Measurements from ENCODE around the gene KIF19. TPM values are rescaled to one million over a fixed set of nuclear protein-coding genes. Genes with fewer than 3 reads are reported as not detected.
A peak's percentile ranks its signal among the peaks of the same experiment; 100 is the strongest.

KIF19 gene
- total RNA-seq, 1 experiment from 2014 or later = not detected

DNA sequence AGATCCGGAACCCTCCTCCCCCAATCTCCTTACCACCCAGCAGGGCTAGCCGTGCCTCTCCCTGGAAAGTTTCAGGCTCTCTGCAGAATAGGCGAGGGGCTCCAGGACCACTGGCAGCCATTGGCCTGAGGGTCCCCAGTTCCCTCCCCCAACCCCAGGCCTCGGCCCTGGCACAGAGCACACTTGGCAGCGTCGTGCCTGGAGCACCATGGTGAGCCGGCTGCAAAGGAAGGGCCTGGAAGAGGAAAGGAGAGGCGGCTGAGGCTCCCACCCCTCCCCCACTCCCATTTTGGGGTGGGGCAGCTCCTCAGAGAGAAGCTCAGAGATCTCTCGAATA lies 36.0 kb downstream of the KIF19 start:
- DNase-seq (ENCODE audit: low read depth) = no peak

DNA sequence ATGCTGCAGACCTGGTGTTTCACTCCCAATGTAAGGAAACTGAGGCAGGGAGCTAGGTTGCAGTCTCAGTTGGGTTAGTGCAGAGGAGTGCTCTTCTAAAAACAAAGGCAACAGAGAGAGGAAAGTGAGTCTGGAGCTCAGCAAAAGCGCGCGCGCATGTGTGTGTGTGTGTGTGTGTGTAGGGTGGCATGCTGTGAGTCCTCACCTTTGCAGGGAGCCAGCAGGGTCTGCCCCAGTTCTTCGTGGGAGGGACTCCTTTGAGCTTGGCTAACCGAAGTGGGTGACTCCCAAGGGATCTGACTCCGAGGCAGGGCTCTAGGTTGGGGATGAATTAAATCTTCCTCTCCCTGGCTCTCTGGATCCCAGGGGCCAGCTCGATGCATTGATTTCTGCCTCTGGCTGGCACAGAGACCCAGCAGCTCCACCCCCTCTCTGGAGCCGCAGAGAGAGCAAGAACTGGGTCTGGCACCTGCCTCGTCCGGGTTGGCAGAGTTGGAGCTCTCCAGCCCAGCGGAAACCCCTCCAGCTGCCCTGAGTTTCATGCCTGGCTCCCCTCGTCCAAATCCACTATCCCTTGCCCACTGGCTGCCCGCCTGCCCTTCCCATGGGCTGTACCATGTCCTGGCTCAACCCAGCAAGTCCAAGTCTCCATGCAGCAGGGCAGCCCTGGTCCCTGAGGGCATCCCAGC lies 36.9 kb downstream of the KIF19 start:
- DNase-seq (ENCODE audit: low read depth) = no peak

DNA sequence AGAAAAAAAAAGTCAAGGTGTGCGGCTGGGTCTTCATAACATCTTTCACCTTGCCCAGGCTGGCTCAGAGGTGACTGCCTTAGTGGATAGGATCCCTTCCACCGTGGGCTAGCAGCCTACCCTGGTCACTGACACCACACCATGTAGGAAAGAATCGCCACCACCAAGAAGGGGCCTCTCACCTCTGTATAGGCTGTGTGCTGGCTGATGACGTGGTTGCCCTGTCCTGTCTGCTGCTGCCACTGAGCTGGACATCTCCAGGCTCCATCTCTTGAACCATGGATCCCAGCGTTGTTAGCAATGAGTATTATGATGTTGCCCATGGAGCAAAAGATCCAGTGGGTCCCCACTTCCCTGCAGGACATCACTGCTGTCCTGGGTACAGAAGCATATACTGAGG lies 41.2 kb downstream of the KIF19 start, which contains the start of gene GPR142:
GPR142 (plus strand) TSS at position 301 of the 400 bp plus-strand sequence. CDS start 2,035 bp downstream, outside the sequence.
- no peak for DNase-seq (ENCODE audit: low read depth)

DNA sequence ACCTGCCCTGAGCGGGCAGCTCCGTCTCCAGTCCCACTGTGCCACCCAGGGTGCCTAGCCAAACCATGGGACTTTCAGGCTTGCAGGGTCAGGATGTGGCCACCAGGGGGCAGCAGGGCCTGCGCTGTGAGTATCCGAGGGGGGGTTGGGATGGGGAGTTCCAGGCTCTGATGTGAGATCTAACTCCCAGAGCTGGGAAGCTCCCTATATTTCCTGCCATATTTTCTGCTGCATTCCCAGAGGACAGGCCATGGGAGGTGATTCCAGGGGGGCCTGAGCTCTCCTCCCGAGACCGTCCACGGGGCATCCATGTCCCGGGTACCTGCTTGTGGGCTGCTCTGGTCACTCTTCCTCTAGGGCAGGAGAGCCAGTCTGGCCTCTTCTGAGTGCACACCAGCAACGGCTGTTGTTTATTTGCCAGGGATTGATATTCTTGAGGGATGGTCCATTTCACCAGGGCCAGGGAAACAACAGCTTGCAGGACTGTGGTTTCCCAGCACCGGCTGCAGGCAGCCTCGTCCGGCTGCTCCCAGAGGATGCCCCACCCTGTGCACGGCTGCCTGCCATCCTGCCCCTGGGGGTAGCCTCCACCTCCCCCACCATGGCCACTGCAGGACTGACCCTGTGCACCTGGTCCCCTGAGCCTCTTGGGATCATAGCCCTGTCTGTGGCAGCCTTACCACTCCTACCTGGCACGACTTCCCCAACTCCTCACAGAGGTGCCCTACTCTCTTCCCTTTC lies 42.5 kb downstream of the KIF19 start:
- DNase-seq (ENCODE audit: low read depth) = peak; percentile 4

DNA sequence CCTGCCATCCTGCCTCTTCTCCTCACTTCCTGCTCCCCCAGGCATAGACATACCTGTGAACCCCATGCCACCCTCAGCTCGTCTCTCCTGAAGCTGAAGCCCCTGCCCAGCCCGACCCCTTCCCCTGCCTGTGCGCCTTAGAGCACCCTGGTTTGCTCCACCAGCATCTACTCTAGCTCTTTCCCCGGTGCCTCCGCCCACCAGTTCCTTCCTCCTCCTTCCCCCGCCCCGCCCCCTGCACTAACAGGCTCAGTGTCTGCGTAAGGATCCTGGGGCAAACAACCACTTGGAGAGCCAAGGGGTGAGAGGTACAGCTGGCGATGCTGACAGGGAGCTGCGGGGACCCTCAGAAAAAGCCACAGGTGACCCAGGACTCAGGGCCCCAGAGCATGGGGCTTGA lies 43.2 kb downstream of the KIF19 start:
- no peak for DNase-seq (ENCODE audit: low read depth)

DNA sequence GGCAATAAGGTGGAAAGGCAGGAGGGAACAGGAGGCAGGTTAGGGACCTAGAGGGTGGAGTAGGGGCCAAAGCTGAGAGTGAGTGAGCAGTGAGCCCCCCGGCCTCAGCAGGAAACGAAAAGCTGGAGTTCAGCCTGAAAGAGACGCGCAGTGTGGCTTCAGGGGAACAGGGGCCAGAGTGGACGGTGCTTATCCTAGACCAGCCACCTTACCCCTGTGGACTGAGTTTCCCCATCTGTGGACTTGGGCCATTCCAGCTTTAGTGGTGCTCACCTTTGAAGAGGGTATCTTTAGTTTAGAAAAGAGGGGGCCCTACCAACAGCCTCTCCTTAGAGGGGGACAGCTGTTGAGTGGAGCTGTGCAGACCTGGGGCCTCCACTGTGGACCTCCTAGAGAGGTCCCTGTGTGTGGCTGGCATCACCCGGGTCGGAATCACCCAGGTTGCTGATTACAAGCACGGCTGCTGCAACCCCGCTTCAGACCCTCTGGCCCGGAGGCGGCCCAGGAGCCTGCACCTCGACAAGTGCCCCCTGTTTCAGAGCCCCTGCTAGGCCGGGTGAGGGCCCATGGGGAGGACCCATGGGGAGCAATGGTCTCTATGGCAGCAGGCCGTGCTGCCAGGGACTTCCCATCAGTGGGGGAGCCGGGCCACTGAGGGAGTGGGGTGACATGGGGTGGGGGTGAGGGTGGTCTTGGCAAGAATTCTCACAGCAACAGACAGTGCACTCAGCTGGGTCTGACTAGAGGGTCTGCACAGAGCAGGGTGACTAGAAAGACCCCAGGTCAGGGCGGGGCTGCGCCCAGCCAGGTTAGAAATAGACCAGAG lies 43.9 kb downstream of the KIF19 start:
- DNase-seq (ENCODE audit: low read depth) = no peak

DNA sequence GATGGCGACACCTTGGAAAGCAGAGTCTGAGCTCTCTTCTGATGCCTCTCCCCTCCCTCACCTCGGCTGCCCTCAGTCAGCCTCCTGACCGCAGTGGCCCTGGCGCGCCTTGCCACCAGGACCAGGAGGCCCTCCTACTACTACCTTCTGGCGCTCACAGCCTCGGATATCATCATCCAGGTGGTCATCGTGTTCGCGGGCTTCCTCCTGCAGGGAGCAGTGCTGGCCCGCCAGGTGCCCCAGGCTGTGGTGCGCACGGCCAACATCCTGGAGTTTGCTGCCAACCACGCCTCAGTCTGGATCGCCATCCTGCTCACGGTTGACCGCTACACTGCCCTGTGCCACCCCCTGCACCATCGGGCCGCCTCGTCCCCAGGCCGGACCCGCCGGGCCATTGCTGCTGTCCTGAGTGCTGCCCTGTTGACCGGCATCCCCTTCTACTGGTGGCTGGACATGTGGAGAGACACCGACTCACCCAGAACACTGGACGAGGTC lies 45.7 kb downstream of the KIF19 start:
- DNase-seq (ENCODE audit: low read depth) = no peak

DNA sequence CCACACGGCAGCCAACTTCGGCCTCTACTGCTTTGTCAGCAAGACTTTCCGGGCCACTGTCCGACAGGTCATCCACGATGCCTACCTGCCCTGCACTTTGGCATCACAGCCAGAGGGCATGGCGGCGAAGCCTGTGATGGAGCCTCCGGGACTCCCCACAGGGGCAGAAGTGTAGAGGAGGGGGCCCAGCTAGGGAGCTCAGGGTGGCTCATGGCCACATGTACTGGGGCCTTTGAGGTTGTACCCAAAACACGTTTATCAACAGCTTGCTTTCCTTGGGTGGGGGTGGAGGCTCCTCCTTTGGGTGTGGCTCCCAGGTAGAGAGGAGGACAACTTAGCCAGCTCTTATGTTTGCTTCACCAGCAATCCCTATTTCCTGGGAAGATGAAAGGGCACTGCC lies 46.4 kb downstream of the KIF19 start:
- no peak for DNase-seq (ENCODE audit: low read depth)

DNA sequence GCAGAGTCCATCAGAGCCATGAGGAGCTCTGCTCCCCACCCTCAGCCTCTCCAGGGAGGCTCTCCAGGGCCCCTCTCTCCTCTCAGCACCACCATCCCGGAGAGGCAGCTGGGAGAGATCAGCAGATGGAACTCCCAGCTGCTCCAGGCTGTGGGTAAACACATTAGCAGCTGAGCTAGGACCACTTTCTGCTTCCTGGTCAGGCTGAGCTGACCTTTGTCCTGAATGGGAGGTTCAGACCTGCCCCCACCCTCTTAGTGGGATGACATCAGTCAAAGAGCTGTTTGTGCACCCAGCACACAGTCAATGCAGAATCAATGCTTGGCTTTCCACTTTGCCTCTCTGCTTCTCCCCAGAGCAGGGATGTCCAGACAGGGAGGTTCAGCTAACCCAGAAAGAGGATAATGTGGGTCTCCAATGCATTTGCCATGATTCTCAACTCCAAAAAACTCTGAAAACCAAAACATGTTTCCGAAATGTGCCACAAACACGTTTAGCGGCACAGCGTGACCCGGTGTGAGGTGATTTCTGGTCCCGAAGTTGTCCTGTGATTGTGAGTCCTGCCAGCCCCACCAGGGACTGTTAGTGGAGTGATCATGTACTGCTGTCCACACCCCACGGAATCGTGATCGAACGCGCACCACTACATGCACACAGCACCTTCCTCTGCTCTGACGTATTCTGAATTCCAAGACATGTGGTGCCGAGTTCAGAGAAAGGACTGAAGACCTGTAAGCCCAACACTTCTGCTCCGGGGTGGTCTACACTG lies 48.0 kb downstream of the KIF19 start:
- no peak for DNase-seq (ENCODE audit: low read depth)

DNA sequence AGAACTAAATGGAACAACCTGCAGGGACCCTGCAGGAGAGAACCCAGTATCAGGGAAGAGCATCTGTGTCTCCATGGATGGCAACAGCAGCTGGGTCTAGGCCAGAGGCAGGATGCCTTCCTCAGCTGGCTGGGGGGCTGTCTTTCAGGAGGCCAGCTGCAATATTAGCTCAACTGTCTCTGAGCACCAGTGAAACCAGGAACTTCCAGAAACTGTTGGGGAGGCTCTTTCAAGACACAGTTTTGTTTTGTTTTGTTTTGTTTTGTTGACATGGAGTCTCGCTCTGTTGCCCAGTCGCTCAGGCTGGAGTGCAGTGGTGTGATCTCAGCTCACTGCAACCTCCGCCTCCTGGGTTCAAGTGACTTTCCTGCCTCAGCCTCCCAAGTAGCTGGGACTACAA lies 48.8 kb downstream of the KIF19 start:
- DNase-seq (ENCODE audit: low read depth) = no peak

DNA sequence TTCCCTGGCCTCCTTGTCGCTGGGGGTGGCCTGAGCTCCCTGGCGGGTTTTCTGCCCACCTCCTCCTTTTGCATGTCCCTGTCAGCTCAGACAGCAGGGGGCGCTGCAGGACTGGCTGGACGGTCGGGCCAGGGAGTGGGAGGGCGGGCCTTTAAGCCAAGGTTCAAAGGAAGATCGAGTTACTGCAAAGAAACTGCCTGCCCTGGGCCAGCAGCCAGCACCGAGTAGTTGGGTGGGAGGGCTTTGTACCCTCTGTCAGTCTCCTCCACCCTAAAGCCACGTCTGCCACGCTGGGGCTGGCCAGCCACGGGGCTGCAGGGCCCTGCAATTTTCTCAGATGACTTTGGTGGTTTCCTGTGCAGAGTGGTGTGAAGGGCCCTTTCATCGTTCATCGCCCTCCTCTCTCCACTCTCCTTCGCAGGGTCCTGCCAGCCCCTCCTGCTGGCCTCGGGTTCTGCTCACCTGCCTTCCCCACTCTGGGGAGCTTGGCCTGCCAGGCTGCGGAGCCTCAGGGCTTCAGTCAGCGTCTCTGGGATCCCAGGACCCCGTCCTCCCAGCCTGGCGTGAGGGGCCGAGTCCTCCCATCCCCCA lies 53.6 kb downstream of the KIF19 start:
- peak; percentile 6 for DNase-seq (ENCODE audit: low read depth)

DNA sequence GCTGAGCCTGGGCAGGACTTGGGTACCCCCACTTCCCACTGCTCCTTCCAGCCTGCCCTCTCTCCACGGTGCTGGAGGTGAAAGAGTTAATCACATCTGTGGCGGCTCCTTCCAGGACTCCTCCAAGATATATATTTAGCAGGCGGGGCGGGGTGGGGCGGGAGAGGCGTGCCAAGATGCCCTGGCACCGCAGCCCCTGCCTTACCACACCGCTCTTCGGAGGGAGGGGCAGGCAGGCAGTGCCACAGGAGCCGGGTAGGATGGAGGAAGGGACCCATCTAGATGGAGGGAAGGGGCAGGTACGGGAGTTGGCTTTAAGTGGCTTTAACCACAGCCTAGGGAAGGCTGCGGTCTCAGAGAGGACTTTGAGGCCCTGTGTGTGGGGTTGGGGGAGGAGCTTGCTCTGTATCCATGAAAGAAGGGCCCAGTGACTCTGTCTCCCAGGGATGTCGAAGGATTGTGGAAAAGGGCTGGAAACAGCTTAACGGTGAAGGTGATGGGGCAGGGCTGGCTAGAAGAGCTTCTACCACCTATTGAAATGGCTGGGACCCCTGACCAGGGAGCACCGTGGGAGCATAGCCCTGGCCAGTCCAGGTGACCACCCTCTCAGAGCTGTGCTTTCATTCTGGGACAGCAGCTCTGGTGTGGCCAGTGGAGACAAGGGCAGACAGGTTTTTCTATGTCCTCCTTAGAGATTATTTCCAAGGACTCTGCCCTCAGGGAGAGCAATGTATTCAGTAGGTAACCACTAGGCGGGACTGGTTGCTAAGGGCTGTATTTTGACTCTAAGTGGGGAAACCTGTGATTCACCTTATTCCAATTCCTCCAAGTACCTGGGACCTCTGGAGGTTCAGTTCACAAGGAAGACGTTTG lies 54.3 kb downstream of the KIF19 start:
- no peak for DNase-seq (ENCODE audit: low read depth)

DNA sequence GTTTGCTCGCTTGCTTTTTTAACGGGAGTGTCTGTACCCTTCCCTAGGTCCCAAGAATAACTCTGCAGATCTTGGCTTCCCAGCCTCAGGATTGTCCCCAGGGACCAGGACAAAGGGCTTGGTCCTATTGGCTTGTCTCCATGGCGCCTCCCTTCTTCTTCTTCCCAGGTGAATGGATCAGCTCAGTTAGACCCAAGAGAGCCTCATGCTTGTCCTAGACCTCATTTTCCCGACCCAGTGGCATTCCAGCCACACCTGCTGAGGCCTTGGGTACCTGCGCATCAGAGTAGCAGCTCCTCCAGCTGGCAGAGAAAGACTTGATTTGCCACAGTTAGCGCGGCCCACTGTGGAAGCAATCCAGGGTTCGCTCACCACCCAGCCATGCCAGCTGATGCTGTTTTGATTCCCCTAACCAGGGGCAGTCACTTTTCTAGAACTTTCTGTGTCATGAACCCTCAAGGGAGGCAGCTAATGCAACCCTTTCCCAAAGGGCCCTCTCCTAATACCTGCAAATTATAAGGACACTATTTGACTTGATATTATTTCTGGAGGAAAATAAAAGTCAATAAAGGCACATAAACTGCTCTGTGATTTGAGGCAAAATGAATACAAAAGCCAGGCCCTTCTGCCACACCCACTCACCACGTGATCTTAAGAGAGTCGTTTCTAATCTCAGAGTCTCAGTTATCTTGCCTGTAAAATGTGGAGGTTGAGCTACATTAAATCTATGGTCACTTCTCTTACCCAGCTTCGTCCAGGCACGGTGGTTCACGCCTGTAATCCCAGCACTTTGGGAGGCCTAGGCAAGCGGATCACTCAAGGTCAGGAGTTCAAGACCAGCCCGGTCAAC lies 55.2 kb downstream of the KIF19 start:
- DNase-seq (ENCODE audit: low read depth) = no peak

DNA sequence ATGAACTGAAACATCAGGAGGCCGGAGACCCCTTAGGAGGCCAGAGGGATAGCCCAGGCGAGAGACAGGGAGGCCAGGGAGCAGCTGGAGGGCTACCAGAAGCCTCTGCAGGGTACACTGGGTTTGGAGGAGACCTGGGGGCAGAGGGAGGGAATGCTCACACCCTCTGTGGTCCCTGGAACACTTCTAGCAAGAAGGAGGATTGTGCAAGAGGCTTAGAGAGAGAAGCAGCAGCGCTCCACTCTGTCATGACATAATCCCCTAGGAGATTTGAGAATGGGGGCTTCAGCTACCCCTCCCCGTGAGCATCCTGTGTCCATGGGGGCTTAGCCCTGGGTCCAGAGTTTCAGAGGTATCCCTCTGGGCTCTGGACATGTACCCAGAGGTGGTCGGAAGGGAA lies 57.1 kb downstream of the KIF19 start:
- DNase-seq (ENCODE audit: low read depth) = no peak

DNA sequence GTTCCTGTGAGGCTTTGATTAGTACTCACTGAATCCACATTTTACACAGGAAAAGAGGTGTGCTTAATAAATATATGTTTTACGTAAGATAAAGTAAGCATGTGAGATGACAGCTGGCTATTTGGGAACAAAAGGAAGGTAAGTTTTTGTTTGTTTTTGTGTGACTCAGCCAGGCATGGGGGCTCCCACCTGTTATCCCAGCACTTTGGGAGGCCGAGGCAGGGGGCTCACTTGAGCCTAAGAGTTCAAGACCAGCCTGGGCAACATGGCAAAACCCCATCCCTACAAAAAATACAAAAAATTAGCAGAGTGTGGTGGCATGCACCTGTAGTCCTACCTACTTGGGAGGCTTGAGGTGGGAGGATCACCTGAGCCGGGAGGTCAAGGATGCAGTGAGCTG lies 59.2 kb downstream of the KIF19 start:
- DNase-seq (ENCODE audit: low read depth) = no peak

DNA sequence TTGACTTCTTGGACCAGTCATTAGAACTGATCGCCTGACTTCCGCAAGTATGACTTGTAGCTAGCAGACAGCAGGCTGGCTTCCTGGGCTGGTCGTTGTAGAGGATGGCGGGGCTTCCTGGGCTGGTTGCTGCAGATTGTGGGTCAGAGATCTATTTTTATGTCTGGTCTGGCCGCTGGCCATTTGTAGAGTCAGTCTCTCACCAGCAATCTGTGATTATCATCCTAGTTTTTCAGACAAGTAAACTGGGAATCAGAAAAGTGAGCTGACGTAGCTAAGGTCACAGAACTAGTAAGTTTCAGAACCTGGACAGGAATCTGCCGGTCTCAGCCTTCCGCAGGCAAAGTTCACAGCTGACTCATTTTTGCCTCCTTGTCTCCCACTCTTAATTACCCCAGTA lies 60.4 kb downstream of the KIF19 start:
- DNase-seq (ENCODE audit: low read depth) = no peak

DNA sequence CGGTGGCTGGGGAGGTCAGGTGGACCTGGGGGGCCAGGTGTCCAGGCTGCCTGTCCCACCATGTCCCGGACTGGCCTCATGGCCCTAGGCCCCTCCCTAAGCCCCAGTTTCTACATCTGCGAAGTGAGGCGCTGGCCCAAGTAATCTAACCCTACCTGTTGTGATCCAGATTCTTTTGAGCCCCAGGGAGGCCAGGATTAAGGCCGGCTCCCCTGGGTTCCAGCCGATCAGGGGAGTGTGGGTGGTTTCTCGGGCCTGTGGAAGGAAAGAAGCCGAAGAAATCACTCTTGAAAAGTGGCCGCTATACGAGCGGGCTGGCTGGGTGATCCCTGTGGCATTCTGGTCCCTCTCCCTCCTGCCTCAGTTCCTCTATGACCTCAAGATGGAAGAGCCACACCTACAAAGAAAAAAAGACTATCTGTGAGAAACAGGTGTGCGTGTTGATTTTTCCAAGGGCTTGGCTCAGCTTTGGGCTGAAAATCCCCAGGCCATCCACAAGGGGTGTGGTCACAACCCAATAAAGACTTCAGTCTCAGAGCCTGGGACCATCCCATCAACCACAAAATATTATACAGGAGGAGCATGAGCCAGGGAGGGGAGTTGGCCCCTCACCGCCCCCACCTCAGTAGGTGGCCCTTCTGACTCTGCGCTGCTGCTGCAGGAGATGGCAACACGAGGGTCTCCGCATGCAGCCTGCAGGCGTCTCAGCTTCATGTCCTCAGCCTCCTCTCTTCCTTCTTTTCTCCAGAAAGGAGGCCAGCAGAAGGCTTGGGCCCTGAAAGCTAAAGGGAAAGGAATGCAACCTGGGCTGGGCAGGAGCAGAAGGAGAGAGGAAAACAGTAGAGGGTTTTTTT lies 61.6 kb downstream of the KIF19 start:
- no peak for DNase-seq (ENCODE audit: low read depth)

DNA sequence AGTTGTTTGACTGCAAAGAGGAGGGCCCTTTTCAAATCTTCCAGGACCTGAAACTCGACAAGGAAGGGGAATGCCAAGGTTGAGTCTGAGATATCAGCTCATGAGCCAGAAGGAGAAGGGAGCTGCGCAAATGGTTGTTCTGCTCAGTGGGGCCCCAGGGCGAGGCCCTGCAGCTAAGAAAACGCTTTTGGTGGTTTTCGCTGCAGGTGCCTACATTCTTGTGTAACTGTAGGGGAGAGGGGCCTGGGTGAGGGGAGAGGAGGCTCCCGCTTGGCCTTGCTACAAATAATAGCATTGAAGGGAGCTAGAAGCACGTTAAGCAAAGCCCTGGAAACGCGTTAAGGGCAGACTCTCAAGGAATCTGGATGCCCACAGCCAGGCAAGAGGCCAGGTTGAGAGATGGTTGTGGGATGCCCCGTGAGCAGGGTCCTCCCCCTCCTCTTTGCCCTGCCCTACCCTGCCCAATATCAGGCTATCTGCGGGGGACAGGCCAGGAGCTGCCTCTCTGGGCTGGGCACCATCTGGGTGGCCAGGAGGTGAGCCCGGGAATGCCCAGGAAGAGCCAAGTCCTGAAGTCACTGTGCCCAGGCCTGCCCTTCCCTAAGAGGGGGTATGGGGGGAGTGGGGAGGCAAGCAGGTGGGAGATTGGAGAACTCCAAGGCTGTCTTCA lies 63.2 kb downstream of the KIF19 start:
- DNase-seq (ENCODE audit: low read depth) = no peak
